Measurements from ENCODE around the gene PCNX2.
A peak's percentile ranks its signal among the peaks of the same experiment; 100 is the strongest.

PCNX2 gene

DNA sequence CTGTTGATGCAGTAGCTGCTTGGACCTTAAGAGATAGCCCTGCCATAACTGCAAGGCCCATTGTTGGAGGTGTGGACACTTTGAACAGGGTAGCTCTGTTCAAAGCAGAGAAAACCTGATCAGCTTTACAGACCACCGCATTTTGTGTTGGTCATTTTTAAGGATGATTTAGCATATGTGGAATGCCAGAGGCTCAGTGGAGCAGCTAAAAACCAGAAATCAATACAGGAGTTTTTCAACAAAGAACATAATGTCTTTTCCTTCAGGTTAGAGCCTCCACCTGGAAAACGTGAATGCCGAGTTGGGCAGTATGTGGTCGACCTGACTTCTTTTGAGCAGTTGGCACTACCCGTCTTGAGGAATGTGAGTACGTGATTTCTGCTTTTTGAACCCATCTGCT lies 339.4 kb downstream of the PCNX2 start:
- no peak for DNase-seq

DNA sequence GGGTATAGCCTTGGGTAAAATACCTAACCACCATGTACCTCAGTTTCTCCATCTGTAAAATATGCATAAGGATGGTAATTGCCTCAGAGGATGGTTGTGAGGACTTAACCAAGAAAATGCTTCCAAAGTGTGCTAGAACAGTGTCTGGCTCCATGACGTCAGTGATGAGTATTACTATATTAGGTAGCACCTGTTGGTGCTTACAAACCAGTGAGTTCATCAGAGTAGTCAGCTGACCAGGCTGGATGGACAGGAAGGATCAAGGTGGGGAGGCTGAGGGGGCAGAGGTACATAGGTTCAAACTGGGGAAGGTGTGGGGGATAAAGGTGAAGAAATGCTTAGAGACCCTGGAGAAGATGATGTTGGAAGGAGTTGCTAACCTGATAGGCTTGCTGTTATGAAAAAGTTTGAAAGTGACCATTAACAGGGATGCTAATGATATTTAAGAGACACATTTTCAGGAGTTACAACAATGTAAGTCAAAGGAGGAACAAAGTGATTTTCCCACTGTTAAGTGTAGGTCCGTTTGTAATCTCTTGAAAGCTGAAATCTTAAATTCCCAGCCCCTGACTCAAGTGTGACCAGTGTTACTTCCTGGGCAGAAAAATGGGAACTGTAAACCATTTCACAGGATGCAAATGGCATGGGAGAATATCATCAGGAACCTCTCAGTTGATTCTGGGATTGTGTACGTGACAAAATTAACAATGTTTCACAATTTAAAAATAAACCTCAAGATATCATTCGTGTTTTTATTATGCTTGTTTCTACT lies 340.7 kb downstream of the PCNX2 start:
- peak in 1 of 4 experiments; percentile 7 for DNase-seq

DNA sequence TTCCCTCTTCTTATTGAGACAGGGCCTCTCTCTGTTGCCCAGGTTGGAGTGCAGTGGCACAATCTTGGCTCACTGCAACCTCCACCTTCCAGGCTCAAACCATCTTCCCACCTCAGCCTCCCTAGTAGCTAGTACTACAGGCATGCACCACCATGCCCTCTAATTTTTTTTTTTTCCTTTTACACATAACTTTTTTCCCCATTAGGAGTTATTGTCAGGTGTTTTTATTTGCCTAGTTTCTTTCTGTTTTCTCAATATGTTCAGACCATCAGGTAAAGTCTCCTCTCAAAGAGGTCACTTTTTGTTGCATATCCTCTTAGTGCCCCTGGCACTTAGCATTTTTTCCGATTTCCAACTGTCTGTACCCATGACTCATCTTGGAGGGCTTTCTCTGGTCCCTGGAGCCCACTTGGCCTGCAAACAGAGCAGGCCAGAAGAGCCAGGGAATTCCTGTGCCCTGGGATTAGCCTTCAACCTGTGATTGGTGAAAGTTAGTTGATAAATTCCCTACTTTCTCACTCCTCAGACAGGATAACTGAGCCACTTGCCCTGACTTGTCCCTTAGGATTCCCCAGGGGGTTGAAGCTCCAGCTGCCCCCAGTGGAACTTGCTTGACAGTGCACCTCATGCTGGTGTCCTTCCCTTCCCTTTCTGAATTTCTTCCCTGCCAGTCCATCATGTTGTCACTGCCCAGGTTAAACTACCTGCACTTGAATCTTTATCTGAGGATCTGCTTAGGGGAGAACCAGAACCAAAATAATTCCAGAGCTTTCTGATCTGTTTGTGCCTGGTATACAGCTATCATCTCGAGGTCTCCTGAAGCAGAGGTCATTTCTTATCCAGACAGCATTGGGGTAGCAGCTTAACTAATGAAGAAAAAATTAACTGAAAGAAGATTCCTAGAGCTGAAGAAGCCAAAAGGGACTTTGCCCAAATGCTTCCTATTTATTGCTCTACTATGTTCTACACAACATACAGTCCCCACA lies 342.7 kb downstream of the PCNX2 start:
- peak; percentile 47 to 69 (median 63) for DNase-seq

DNA sequence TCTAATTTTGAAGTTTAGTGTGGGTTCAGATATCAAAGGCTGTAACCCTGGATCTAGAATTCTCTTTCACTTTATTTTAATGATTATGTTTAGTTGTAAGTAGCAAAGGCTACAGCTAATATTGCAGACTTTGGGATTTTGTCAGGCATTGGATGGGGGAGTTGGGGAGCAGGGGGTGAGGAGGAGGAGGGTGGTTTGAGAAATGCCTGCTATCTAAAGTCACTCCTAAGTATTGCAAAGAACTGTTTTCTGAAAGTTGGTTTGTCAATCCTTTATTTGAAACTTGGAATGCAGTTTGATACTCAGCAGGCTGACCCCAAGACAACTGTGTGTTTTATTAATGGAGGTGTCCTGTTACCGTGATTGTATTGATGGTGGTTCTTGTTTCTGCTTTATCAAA lies 343.9 kb downstream of the PCNX2 start:
- no peak for DNase-seq

DNA sequence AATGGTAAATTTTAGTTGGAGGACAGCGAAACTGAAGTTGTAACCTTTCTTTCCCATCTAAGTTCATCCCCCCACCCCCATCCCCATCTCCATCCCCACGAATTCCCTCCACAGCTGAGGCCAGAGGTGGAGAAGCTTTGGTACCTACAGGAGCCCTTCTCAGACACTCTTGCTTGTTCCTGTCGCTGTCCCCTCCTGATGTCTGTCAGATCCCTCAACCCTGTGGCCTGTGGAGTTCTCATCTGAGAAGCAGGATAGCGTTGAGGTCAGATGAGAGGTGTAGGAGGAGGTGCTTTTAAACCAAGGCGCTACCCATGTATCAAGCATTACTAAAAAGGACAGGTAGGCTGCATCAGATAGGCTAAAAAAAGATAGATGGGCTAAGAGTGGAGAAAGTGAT lies 344.3 kb downstream of the PCNX2 start:
- DNase-seq, result peak in 1 of 4 experiments; percentile 8

DNA sequence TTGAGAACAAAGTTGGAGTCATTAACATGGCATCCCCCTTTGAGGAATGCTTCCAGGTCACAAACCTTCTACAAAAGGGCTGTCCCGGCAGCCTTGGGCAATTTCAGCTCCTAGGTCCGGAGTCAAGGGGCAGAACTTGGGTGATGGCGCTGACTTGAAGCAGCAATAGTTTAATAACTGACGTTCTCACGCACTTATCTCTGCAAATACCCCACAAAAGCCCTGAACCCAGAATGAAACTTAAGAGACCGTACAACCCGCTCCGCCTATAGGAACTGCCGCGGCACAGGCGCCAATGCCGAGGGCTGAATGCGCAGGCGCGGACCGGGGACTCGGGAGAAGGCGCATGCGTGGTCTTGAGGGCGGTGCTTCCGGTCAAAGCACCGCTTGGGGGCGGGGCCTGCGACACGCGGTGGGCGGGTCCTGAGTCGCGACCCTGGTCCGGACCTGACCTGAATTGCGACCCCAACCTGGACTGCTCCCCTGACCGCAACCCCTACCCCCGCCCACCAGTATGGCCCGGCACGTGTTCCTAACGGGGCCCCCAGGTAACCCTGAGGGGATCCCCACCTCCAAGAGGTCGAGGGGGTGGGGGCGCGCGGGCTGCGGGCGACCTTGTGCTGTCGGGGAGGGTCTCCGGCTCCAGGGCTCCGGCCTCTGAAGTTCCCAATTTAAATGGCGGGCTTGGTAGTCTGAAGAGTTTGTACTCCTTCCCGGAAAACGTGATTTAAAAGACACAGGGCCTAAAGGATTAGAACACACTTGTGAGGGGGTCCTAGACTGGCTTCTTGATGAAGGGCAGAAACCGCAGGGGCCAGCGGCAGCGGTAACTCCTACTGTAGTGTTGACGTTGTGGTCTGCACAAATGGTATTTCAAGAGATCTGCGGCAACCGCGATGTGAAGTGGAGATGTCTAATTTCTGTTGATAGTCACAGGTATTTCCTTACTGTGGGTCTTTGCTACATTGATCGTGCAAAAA lies 345.0 kb downstream of the PCNX2 start, which contains the start of gene NTPCR:
Gene NTPCR, plus strand, starts transcription at position 415 of the 980 bp plus-strand sequence. Its CDS starts 100 bp downstream, at position 515.
- peak; percentile 97 to 99 (median 98) for DNase-seq

DNA sequence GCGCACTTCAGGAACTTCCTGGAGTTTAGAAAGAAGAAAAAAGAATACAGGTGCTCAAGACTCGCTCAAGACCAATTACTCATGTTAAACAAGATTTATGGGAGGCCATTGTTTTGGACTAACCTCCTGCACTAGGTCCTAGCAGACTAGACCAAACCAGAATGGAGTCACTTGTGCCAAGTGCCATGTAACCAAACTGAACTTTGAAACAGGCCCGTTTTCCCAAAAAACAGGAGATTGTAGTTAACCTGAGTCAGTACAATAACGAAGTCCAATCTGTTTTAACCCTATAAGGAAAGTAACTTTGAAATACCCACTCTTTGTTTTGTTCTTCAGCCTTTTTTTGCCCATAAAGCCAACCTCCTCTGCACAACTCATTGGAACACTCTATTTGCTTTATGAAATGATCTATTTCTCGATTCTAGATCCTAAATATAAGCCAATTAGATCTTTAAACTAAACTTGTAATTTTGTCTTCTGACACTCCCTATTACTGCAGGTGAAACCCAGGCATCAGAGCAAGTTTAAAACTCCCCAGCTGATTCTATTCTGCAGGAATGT lies 345.8 kb downstream of the PCNX2 start:
- DNase-seq, result no peak

DNA sequence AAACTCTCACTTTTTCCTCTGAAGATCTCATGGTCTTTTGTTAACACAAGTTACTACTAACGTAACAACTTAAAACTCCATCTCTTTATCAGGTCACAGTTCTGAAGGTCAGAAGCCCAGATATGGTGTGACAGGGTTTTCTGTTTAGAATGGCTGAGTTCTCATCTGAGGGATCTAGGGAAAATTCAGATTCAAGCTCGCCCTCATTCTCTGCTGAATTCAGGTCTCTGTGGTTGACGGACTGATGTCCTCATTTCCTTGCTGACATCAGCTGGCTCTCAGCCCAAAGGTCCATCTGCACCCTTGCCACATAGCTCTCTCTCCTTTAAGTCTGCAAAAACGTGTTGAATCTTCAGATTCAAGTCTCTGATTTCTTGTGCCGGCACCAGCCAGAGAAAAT lies 351.2 kb downstream of the PCNX2 start:
- DNase-seq, result peak in 3 of 4 experiments; percentile 23 to 43 (median 36)

DNA sequence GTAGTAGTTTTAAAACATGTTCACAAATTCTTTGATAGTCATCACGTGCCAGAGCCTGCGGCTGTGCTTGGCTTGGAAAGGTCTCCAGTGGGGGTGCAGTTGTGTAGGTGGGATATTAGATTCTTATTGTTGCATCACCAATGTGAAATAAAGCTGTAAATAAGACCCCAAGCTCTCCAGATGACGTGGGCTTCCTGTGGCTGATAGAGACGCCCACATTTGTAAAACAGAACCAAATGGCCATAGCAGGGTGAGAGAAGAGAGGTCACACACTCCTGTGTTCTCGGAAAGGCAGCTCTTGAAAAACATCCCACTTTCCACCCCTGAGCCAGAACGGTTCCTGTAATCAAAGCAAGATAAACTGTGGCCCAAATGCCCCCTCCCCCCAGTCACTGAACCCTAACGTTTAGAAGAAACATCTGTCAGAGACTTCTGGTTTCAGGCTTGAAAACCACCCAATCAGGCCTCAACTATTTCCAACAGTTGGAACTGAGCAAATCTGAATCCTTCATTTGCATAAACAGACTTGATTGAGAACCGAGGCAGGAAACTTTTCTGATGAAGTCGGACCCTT lies 351.8 kb downstream of the PCNX2 start:
- no peak for DNase-seq

DNA sequence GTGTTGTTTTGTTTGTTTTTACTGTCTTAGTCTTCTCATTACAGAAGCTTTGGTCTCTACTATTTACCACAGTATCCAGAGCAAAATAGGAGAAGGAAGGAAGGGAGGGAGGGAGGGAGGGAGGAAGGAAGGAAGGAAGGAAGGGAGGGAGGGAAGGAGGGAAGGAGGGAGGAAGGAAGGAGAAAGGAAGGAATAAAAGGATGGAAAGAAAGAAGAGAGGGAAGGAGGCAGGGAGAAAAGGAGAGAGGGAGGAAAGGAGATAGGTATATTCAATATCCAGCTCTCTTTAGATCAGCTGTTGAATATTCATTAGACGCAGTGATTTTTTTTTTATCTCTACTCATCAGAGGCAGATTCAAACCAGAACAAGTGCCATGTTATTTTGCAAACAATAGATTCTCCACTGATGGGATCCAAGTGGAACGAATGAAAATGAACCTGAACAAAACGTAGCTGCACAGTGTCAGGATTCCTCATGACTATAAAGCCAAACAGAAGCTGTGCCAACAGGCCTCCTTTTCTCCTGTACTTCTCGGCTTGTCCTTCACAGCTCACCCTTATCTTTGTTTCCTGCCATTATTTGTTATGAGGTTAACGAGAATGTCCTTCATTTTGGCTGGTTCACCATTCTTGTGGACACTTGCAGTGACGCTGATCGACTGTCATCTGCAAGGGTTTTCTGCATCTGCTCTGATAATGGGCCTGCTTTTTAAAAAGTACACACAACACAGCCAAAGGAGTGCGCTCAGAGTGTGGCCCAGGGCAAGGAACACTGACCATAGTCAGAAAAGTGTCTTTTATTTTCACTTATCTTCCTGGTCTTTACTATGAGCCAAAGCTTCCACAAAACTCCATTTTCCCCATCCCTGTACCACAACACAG lies 352.9 kb downstream of the PCNX2 start:
- no peak for DNase-seq

DNA sequence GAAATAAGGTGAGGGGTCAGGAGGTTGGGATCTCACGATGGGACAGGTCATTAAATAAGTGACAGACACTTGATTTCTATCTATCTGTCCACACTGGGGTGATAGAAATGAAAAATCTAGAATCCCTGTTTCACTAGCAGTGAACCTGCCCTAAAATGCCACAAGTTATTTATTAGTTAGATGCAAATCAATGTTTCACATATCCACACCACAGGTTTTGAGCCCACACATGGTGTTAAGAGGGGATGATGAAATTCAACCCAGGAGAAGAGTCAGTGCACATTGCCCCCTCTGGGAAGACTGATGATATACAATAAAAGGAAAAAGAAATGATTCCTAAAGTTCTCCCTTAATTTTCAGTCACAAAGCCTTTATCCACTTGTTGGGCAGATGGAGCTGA lies 355.3 kb downstream of the PCNX2 start:
- no peak for DNase-seq

DNA sequence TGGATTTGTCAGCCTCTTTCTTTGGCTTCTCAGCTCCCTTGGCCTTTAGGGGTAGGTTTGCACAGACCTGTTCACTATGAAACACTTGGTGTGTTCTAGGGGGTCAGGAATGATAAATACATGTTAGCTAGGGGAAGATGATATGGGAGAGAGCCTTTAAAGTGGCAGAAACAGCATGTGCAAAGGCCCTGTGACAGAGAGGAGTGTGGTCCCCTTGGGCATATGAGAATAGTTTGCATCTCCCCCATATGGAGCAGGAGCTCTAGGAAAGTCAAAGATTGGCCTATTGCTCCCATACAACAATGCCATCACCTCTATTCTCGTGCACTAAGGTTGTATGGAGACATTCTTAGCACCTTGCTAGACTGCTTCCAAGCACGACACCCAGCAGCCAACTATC lies 355.8 kb downstream of the PCNX2 start:
- DNase-seq, result no peak

DNA sequence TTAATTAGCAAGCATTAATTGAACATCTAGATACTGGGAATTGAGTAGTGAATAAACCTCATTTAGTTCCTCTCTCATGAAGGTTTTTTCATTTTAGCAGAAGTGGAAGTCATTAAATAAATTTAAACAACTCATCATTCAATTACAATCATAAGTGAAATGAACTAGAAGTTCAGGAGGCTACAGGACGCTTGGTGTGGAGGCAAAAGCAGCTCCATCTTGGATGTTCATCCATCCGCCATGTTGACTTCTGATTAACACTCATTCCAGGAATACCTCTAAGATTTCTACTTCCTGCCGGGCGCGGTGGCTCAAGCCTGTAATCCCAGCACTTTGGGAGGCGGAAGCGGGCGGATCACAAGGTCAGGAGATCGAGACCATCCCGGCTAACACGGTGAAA lies 356.6 kb downstream of the PCNX2 start:
- no peak for DNase-seq

DNA sequence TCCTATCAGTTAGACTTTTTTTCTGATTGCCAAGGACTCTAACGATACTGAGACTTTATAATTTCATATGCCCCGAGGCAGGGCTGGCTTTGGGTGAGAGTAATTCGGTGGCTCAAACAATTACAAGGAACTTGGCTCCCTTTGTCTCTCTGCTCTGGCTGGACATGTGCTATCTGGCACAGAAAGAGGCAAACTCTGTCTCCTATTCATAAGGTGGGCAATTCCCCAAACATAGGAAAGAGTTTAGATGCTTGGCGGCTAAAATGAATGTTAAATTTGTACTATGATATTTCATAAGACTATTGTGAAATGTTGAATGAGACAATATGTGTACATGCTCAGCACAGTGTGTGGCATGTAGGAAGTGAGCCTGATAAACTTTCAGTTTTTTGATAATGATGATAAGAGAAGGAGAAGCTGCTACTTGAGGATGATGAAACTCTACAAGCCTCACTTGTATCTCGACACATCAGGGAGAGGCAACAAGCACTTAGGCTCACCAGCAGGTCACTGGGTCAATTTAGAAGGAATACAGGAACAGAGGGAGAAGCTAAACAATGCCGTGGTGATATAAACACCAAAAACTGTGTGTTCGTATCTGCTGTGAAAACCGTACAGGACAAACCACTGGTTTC lies 357.7 kb downstream of the PCNX2 start:
- DNase-seq, result peak in 2 of 4 experiments; percentile 50 to 51

DNA sequence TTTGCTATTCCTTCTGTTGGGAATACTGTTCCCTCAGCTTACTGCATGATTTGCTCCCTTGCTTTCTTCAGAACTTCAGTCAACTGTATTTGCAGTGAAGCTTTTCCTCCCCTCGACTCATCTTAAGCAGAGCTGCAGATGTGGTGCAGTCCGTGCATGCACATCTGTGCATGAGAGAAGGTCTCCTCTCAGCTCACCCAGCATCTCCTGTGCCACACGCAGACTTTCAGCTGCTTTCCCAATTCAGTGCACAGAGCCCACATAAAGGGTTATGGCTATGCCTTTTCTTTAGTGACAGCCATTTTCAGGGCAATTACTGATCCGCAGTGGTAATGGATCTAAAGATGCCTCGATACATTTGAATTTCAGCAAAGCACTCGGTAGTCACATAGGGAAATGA lies 358.6 kb downstream of the PCNX2 start:
- no peak for DNase-seq
